LHCN-M2 (cell line): ENCODE measurements around the gene DBX2. TPM values are rescaled to one million over a fixed set of nuclear protein-coding genes. Genes with fewer than 3 reads are reported as not detected.
"Not testable (repeated sequence)": the region's sequence is repeated elsewhere in the genome, so short reads cannot be mapped to it uniquely, and the experiment has no call there.

Source experiments
- DNase-seq: peaks from one replicate; pipeline ENCODE4 v3.0.0-alpha.2; 2012; ENCODE audit warnings: low read depth
- polyA plus RNA-seq: library from polyadenylated mRNA; unstranded; fragments of >200 nt; gene quantifications from one replicate; pipeline ENCODE4 v1.2.1, GENCODE V29; 2012; ENCODE audit warnings: missing spikeins
- total RNA-seq: library from RNA; depleted of rRNA; stranded (reverse); fragments of >200 nt; gene quantifications from 2 replicates; pipeline ENCODE4 v1.2.3, GENCODE V29; 2014; rRNA removed

DBX2 gene
- total RNA-seq = not detected in 2 replicates
- polyA plus RNA-seq = not detected

DNA sequence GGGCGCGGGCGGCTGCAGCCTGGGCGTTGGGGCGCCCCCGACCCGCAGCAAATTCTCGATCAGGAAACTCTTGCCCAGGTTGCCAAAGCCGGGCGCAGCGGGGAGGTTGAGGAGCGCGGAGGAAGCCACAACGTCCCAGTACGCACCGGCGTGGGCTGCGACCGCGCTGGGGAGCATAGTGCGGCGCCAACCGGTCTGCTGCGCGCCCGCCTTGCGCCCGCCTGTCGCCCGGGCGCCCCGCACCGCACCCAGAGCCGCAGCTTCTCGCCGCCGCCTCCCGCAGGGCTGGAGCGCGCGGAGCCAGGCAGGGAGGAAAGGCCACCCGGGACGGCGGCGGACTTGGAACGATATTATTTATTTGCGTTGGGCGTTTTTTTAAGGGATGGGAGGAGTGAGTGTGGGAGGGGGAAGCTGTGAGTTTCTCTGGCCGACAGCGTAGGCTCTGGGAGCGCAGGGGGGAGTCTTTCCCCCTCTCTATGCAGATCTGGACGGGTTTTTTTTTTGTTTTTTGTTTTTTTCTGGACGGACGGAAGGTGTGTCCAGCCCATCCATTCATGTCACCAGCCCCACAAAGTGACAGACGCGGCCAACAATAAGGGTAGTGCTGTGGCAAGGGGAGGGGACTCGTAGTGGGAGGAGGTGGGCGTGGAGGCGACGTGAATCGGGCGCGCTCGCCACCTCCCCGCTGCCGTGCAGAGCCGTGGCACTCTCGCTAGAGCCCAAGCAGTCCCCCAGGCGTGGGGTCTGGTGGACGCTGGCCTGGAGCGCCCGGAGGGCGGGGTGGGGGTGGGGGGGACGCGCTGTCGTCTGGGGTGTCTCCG lies at the start of gene DBX2:
DBX2 (minus strand) TSS at position 349 of the 821 bp plus-strand sequence; CDS start at position 177, 172 bp downstream.
- DNase-seq = no peak

DNA sequence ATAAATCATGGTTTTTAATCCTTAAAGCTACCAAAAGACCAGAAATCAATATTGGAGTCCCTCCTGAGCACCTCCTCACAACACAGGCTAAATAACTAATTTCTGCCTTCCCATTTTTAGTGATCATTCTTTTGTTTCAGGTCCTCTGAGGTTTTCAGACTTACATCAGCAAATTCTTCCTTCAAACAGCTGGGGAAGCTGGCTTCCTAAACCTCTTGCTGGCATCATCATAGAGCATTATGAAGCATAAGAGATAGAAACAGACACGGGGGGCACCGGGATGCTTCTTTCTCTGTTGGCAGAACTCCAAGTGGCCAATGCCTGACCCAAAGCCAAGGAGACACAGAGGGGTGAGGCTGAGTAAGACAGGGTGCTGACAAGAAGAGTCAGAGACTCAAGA lies 47.9 kb upstream of the DBX2 start:
- no peak for DNase-seq

DNA sequence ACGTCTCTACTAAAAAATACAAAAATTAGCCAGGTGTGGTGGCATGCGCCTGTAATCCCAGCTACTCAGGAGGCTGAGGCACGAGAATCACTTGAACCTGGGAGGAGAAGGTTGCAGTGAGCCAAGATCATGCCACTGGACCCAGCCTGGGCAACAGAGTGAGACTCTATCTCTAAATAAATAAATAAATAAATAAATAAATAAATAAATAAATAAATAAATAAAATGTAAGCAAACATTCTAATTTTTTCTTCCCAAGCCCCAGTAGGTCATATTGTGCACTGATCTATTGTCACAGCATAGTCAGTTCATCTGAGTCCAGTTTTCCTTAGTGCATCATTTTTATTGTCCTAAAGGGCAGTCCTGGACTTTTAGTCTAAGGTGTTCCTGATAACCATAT lies 44.5 kb upstream of the DBX2 start:
- not testable (repeated sequence) for DNase-seq

DNA sequence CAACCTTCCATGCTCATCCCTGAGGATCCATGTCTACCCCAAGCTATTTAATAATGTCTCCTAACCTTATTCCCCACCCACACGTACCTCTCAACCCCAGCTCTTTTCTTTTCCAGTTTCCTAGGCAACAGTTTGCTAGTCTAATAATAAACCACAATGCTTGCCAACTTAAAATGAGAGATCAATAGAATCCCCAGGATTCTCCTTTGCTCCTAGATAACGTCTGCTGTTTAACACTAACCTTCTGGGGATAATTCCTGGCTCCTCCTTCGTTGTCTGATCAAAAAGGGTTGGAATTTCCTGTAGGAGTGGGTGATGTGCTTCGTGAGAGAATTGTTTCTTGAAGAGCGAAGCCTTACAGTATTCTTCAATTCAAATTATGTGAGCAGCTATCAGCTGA lies 42.2 kb upstream of the DBX2 start:
- no peak for DNase-seq

DNA sequence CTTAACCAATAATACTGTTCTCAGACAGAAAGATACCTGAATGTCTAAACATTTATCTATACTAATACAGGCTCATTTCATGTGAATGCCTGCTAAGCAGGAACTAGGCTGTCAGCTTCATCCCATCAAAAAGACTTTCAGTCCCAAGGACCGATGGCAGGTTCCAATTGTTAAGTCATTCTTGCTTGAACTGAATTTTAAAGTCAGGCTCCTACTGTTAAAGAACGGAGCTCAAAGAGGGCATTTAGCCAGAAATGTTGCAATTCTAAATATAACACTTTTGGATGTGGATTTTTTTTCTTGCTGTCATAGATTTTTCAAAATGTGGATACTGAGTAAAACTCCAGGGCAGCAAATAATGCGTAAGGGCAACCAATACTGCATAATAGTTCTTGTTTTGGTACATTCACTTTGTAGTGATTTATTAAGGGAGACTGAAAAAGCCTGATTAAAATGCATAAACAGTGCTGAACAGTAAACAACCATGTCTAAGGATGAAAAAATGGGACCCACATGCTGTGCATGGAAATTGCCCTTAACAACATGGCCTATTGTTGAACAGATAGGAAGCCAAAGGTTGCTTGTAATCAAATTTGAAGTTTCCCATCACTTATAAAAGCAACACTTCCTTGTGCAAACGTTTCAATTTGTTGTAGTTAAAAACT lies 38.6 kb upstream of the DBX2 start:
- DNase-seq = no peak

DNA sequence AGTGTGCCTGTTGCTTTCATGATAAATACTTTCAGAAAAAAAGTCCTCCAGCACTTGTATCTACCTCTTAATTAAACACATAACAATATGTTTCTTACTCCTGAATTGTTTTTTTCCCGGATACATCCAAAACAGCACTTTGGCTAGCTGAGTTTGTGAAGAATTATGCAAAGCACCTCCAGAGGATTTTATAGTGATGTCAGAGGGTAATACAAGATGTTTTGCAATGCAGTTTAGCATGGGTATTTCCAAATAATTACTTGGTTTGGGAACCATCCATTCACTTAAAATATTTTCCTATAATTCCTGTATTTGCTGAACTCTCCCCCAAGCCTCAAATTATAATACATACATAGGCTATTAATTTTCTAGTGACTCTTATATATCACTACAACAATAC lies 37.7 kb upstream of the DBX2 start:
- no peak for DNase-seq

DNA sequence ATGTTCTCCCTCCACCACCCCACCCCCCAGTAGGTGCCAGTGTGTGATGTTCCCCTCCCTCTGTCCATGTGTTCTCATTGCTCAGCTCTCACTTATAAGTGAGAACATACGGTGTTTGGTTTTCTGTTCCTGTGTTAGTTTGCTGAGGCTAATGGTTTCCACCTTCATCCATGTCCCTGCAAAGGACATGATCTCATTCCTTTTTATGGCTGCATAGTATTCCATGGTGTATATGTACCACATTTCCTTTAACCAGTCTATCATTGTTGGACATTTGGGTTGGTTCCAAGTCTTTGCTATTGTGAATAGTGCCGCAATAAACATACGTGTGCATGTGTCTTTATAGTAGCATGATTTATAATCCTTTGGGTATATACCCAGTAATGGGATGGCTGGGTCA lies 33.3 kb upstream of the DBX2 start:
- not testable (repeated sequence) for DNase-seq

DNA sequence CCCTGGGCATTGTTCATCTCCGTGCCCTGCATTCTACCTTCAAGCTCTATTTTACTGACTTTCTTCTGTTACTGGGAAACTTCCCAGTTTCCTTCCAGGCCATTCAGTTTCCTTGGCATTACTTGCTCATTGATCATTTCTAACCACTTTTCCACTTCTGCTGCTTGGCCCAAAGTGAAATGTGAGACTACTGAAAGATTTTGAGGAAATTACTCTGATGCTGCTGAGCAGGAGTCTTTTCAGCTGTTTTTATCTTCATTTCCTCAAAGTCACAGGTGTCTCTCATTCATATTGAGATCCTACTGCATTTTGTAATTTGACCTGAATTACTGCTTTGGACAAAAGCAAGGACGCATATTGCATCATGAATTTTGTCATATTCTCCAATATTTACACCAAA lies 26.4 kb upstream of the DBX2 start:
- no peak for DNase-seq

DNA sequence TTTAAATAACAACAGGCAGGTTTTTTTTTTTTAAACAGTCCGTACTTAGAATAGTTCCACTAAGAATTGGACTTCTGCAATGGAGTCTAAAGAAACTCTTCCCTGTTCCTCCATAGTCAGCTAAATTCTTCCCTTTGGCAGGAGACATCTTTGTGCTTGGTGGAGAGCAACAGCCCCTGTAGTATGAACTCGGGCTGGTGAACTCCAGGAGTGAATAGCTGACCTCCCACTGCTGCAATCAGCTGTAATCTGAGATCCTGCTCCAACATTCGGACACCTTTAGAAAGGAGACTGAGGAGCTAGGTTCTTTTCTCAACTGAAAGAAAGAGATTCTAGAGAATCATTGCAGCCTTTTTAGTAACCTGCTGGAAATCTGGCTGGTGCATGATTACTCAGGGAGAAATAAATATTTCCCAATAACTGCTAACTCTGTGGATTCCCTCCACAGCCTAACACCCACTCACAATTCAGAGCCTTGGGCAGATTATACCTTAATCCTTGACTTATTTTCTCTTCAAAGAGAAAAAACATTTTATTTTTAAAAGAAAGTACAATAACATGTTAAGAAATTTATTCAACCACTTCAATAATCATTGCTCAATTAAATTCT lies 25.6 kb upstream of the DBX2 start:
- DNase-seq = no peak

DNA sequence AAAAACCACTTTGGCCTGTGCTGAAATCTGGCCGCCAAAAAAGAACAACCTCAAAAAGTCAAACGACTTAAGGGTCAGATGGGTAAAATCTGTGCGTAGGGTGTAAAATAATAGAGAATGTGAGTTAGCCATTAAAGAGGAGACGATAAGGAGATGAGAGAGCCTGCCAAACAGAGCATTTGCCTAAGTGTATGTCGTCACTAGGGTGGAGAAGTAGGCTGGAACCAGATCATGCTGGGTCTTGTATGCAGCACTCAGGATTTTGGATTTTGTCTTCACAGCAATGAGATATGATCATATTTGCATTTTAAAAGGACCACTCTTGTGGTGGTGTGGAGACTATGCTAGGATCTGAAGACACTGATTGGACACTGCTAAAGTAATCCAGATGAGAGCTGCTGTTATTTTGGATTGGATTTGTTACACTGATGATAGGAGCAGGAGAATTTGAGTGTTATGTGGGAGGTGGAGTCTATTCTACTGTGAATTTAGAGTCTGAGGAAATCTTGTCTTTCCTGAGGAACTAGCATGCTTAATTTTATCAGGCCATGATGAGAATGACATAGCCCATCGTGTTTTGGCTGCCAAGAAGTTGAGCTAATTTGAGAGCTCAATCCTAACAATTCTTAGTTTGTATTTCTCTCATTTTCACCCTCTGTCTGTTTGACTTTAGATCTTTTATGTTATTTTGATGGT lies 24.8 kb upstream of the DBX2 start:
- DNase-seq = no peak

DNA sequence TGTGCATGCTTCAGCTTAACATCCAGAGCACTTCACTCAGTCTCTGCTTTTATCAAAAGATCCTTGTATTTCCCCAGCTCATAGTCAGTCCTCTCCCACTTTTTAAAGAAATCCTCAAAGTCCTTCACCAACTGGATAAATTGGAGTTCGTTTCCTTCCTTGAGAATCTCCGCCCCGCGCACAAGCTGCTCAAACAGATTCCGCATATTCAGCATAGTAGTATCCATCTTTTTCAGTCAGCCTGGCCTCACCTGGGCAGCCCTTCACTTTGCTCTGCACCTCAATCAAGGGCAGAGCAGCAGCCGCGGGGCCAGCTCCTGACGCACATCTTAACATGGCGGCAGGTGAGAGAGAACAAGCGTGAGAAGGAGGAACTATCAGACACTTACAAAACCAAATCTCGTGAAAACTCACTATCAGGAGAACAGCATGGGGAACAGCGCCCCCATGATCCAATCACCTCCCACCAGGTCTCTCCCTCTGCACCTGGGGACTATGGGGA lies 14.3 kb upstream of the DBX2 start:
- DNase-seq = no peak

DNA sequence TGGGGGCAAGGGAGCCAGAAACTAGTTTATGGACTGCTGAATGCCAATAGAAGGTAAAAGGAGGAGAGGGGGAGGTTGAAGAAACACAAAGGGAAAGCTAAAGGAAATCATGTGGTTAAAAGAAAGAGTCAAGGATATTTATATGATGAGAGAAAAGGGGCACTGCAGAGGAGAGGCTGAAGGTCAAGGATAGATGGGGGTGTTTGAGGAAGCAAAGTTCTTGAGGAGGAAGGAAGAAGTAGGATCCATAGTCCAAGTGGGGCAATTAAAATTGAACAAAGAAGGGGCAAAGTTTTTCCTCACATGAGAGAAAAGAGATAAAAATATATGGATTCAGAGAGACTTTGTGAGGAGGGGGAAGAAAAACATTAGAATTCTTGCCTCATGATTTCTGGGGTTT lies 10.1 kb upstream of the DBX2 start:
- no peak for DNase-seq

DNA sequence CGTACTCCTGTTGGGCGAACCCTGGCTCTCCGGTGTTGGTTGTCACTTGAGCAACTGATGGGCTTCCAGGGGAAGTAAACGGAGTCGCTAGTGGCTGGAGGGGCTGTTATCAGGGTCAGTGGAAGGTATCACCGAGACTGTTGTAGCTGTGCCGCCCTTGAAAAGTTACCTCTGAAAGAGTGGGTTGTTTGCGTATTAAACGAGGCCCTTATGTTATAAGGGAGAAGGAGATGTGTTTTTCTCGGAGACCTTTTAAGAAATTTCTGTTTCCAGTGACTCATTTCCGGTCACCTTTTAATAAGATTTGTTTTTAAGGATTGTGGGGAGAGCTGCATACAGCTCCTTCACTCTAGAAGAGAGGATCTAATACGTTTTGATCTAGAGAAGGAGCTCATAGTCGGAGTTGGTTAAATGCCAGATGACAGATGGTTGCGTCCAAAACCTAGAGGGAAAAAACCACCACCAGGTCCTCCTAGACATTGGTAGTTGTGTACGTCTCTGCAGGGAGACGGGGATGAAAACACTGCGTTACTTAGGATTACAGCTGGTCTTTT lies 750 bp upstream of the DBX2 start:
- DNase-seq = no peak

DNA sequence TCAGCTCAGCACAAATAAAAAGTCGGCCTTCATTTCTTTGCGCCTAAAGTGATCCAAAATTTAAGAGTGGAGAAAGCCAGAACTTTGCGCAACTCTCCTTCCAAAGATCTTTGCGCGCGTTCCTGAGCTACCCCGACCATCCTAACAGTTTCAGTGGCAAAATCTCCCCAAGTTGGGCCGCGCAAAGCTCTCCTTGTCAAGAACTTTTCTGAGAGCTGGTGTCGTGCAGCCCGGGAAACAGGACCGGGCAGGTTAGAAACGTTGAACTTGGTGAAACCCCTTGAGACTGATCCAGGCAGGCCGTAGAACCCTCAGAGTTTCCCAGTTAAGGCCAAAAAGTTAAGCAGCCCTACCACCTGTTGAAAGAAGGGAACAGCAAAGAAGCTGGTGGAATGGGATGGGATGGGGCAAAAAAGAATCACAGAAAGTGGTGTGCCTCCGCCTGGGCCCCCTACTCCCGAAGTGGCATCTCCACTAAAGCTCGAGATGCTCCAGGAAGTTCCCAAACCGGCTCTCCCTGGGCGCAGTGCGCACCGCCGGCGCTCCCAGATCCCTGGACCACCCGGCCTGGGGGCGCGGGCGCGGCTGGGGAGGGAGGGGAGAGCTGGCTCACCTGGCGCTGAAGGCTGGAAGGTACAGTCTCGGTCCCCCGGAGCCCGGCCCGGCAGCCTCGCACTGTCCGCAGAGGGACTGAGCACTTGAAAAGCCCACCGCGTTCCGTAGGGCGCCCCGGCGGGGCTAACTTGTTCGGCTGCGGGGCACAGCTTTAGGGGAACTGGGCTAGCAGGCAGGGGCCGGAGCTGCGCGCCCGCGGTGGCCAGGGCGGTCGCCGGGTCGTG lies 768 bp downstream of the DBX2 start:
- DNase-seq = no peak

DNA sequence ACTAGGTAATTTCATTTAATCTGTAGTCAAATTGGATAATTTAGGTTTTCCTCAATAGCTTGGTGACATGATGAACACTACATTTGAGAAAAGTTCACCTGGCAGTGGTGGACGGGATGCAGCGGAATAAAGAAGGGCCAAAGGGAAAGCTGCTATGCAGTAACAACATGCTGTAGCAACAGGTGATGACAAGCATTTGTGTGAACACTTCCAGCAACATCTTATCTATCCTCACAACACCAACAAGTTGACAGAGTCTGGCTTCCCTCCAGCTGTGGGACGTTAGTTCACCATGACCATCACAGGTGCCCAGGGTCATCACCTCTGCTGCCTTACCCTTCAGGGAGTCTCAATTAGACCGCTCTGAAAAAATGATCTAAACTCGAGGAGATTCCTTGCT lies 8.3 kb downstream of the DBX2 start:
- DNase-seq = no peak

DNA sequence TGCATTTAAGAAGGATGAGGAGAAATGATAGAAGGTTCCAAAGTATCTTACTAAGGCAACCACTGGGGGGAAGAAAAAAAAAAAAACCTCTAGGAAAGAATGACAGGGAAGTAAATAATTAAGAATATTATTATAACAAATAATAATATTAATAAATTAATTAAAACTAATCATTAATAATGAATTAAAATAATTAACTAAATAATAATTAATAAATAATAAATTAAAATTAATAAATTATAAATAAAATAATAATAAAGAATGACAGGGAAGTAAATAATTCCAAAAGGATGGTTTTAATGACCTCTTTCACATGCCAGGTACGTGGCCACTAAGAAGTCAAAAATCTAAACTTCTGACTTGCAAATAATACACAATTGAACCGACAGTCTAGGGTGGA lies 9.9 kb downstream of the DBX2 start:
- no peak for DNase-seq

DNA sequence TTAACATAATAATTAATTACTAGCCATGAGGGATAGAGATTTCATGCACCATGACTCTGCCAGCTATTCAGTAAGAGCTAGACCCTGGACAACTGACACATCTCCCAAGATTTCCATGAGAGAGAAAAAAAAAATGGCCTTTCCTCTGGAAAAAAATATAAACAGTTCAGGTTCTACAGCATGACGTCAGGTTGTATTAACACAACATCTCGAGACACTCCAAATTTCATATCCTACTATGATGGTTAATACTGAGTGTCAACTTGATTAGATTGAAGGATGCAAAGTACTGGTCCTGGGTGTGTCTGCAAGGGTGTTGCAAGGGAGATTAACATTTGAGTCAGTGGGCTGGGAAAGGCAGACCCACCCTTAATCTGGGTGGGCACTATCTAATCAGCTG lies 11.1 kb downstream of the DBX2 start:
- no peak for DNase-seq

DNA sequence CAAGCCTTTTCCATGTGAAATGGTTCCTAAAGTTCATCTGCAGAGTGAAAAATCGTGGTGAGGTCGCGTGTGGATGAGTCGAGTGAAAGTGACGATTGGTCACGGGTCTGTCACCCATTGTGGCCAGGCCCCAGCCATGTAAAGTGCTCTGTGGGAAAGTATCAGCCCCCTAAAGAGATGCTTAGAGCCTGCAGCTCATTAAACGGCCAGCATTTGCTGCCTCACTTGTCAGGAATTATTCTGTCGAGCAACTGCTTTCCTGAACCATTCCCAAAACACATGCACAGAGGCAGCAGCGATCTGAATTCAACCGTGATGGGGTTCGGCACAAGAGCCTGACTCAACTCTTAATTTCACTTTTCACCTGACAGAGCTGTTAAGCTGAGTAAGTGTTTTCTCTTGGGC lies 16.0 kb downstream of the DBX2 start:
- no peak for DNase-seq

DNA sequence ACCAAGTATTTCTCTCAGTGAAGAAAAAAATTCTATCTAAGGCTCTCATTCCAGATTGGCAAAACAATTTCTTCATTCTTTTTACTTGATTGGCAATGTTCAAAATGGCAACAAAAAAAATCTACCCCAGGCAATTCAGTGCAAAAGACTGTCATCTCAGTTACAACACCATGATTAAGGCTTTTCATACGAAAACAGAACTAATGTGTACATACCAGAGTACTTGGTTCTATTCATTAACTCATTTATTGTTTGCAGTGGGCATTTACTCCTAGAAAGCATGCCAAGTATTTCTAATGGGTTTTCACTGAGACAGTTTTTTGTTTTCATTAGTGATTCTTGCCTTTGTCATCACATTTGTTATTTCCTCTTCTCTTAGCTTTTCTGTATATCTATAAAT lies 33.0 kb downstream of the DBX2 start:
- DNase-seq = no peak

DNA sequence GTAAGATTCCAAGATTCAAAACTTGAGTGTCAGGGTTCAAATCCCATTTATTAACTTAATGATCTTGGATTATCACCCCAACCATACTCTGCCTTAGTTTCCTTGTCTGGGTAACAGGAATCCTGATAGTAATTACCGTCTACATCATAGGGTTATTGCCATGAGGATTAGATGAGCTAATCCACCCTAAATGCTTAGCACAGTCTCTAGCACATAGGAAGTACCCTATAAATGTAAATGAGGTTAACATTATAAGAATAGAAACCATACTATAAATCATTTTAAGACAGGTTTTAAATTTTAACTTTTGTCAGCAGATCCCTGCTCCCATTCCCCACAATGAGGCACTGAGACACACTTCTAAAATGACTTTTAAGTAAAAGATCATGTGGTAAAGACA lies 36.5 kb downstream of the DBX2 start:
- DNase-seq = no peak

DNA sequence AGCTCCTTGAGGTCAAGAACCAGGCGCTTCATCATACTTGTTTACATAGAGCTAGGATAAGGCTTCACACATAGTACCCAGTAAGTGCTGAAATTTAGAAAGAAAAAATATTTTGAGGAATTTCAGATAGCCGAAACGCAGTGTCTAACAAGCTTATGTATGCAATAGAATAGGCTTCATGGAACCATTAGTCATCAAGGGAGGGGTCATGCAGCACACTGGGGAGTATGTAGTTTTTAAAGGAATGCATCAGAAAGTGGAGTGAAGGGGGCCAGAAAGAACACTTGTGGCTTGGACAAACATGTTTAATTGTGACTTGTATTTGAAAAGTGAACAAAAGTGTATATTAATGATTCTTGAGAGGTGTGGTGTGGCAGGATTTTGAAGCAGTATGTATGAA lies 38.1 kb downstream of the DBX2 start:
- DNase-seq = no peak
